Islet of Langerhans (tissue), 1 donor: ENCODE measurements around the gene NKD2.

Experiments used
- FAIRE-seq: peaks from one replicate; lab custom pipeline; 2011; peaks lifted over from hg19 to GRCh38; lab: Jason Lieb, UNC

The NKD2 gene

GRCh38 chr5:1001406-1002270 lies 7.0 kb upstream of the NKD2 start:
- no peak for FAIRE-seq

DNA sequence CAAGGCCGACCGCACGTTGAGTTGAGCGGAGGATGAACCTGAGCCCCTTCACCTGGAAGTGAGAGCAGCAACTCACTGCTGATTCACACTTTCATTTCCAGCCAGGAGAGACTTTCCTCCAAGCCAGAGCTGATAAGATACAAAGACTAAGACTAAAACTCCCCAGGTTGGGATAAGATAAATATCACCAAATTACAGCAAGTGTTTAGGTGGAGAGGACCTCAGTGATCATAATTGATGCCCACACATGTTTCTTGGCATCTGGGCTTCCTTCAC lies 6.4 kb upstream of the NKD2 start:
- no peak for FAIRE-seq

GRCh38 chr5:1002836-1003235 lies 5.8 kb upstream of the NKD2 start:
- FAIRE-seq = no peak

DNA sequence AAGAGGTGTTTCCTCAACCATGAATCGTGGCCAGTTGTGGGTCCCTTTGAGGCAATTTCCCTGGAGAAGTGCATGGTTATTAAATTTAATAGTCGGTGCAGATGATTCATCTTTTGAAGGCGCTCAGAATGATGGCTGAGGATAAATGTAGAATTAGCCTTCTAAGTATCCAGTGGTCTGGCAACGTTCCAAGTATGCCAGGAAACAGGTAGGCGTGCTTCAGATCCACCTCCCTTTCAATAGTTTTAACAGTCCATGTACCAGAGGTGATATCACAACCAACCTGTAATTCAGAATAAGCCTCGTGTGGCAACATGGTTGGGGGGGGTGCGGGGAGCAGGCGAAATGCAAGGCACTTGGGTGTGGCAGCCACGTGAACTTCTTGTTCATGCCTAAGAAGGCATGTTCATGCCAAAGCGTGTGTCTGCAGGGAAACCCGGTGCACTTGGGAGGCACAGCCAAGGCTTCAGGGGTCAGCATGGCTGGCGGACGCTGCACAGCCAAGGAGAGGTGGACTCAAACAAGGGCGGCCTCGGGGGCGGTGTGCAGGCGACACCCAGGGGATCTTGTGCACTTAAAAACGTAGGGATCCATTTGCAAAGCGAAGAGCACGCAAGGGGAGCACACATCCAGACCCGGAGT lies 5.2 kb upstream of the NKD2 start:
- no peak for FAIRE-seq

- FAIRE-seq = no peak
These were observed 3.9 kb upstream of the NKD2 start for GRCh38 chr5:1004461-1005248.

- FAIRE-seq = no peak
These were observed 3.3 kb upstream of the NKD2 start for GRCh38 chr5:1005249-1005851.

GRCh38 chr5:1005904-1006655 lies 2.5 kb upstream of the NKD2 start:
- no peak for FAIRE-seq

- no peak for FAIRE-seq
These were observed 1.9 kb upstream of the NKD2 start for GRCh38 chr5:1006656-1007071.

- FAIRE-seq = no peak
These were observed 1.4 kb upstream of the NKD2 start for GRCh38 chr5:1007221-1007680.

- no peak for FAIRE-seq
These were observed 736 bp upstream of the NKD2 start for GRCh38 chr5:1007681-1008450.

GRCh38 chr5:1009359-1010180 lies 968 bp downstream of the NKD2 start:
- no peak for FAIRE-seq

DNA sequence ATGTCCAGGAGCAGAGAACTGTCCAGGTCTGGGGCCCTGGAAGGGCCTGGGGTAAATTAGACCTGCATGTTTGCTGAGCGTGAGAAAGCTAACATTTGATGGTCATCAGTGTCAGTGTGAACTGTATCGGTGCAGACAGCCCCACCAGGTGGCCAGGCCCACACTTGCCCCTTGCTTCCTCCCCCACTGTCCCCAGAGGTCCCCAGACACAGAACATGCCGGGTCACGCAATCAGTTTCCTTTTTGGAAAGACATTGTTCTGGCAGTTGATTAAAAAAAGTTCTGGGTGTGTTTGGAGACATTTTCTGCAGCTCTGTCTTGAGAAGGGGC lies 1.5 kb downstream of the NKD2 start:
- no peak for FAIRE-seq

DNA sequence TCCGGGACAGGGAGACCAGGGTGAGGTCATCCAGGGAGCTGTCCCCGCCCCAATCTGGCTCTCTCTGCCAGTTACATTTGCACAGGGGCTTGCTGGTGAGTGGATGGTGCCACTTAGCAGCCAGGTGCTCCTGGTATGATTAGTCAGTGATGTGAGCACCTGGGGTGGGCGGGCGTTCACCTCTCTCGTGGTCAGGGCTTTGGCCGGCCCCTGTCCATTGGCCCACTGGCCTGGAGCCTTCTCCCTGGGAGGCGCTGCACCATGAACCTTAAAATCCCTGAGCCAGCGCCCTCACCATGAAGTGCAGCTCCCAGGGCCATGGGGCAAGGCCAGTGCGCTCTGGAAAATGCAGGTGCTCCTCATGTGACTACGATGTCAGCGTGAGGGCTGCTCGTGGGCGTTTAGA lies 2.0 kb downstream of the NKD2 start:
- FAIRE-seq = no peak

DNA sequence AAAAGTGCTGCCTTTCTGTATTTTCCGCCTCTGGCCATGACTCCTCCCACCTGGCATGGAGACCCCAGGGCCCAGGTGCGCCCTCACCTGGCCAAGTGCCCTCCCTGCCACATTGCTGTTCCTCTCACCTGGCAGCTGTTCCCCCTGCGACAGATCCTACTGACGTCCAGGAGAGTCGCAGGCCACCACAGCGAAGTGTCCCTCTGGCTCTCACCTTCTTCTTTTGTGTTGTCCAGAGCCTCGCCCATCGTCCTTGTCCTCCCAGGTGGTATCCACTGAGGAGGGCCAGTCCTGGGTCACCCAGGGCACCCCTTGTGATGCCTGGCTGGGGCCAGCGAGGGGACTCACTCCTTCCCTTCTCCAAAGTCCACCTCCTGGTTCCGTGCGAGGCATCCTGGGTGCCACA lies 2.6 kb downstream of the NKD2 start:
- no peak for FAIRE-seq

- no peak for FAIRE-seq
These were observed 3.2 kb downstream of the NKD2 start for GRCh38 chr5:1011741-1012312.

- no peak for FAIRE-seq
These were observed 3.8 kb downstream of the NKD2 start for GRCh38 chr5:1012313-1012841.

DNA sequence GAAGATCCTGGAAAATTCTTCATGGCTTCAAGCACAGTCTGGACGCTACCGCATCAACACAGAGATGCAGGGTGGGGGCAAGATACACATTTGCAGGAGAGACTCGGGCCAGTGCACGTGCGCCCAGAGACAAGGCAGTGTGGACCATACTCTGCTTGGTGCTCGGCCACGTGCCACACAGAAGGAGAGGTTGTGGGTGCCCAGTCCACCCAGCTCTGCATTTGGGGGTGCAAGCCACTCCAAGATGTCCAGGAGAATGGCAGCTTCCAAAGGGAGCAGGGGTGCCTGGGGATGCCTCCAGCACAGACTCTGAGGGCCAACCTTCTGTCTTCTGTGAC lies 4.3 kb downstream of the NKD2 start:
- no peak for FAIRE-seq

- no peak for FAIRE-seq
These were observed 4.8 kb downstream of the NKD2 start for GRCh38 chr5:1013238-1013947.

DNA sequence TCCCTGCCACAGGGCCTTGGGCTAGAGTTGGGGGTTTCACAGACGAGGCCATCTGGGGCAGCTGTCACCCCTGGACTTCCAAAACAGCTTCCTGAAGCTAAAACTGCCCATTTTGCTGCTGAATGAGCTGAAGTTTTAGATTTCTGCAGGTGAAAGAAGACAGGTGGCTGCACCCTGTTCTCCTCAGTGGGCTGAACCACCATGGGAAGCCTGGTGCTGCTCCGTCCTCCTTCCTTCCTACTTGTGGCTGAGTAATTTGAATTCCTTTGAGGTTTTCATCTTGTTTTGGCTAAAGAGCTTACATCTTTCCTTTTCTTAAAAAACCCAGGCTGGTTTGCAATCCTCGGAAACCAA lies 5.3 kb downstream of the NKD2 start:
- FAIRE-seq = no peak
